ENCODE measurements around the gene SERINC1.

Gene SERINC1

DNA sequence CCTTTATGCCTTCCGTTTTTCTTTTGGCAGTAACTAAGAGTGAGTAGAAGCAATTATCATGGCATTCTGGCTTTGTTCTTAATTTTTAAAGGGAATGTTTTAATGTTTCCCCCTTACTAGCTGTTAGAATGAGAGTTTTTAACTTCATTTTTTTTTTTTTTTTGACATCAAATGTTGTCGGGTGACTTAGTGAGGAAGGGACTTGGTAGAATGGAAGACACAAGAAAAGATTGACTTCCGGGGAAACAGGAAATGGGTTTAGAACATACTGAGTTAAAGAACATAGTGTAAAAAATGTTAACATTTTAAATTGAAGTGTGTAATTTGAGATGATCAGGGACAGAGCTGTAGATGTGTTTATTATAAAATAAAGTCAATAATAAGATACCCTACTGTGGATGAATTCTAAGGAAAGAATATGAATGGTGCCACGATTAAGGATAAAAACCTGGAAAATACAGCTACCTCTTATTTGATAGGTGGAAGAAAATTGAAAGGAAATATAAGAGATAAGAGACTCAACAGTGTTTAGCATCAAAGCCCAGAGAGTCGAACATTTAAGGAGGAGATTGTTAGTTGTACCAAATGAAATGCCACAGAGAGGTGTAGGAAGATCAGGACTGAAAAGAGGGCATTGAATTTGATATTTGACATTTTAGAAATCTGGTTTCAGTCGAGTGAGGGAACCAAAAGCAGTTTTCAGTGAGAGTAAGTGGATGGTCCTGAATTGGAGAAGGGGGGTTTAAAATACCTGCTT lies 62.7 kb downstream of the SERINC1 start:
- peaks cover 57% of the 10 kb centered on the region for H3K79me2 ChIP-seq (ENCODE audit: control insufficient read depth, insufficient read depth, low read length, unreplicated experiment)
- no peak overlapping the region for H3K27ac ChIP-seq (ENCODE audit: low read depth, low read length)
- H3K4me3 ChIP-seq (ENCODE audit: low read depth, low read length): no peak overlapping the region

DNA sequence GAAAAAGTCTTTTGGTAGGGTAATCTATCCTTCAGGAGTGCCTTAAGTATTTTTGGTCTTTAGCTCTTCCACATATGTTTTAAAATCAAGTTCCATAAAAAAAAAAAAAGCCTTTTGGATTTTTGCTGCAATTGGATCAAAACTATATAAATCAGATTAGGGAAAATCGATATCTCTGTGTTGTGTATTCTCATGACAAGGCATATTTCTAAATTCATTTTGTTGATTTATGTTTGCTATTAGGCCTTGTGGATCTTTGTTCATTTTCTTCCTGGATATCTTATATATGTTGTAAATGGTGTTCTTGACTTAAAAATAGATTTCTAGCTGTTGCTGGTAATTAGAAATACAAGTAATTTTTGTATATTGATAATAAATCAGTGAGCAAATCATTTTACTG lies 63.4 kb downstream of the SERINC1 start:
- Histone ChIP-seq H3K36me3 (ENCODE audit: insufficient read depth, low read length) (peaks cover 11% of the 10 kb centered on the region), H3K4me1 (ENCODE audit: control insufficient read depth, insufficient read depth, low read length, unreplicated experiment) (peaks cover 7% of the 10 kb centered on the region), H3K27ac (ENCODE audit: low read depth, low read length) (no peak overlapping the region), H3K79me2 (ENCODE audit: control insufficient read depth, insufficient read depth, low read length, unreplicated experiment) (peaks cover 62% of the 10 kb centered on the region), H3K4me3 (ENCODE audit: low read depth, low read length) (no peak overlapping the region), H2AFZ (ENCODE audit: low read length, unreplicated experiment) (no peak overlapping the region), H3K27me3 (ENCODE audit: insufficient read depth, low read length) (no peaks in the 10 kb centered on the region)

More for the DNA sequence above, 62.7 kb downstream of the SERINC1 start:
- peaks cover 7% of the 10 kb centered on the region for H3K4me1 ChIP-seq (ENCODE audit: control insufficient read depth, insufficient read depth, low read length, unreplicated experiment)
- no peaks in the 10 kb centered on the region for H3K27me3 ChIP-seq (ENCODE audit: insufficient read depth, low read length)
- H3K36me3 ChIP-seq (ENCODE audit: insufficient read depth, low read length): peaks cover 11% of the 10 kb centered on the region
- peak overlapping the region; percentile 15 for H2AFZ ChIP-seq (ENCODE audit: low read length, unreplicated experiment)

DNA sequence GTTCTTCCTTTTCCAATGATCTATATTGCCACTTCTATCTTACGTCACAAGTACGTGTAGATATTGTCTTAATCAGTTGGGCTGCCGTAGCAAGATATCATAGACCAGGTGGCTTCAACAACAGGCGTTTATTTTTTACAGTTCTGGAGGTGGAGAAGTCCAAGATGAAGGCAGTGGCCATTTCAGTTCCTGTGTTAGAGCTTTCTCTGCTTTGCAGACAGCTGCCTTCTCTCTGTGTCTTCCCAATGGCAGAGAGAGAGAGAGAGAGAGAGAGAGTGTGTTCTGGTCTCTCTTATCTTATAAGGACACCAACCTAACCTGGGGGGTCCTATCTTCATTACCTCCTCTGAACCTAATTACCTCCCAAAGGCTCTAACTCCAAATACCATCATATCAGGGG lies 63.9 kb downstream of the SERINC1 start:
- Histone ChIP-seq H2AFZ (ENCODE audit: low read length, unreplicated experiment) (no peak overlapping the region), H3K79me2 (ENCODE audit: control insufficient read depth, insufficient read depth, low read length, unreplicated experiment) (peaks cover 64% of the 10 kb centered on the region), H3K27me3 (ENCODE audit: insufficient read depth, low read length) (no peaks in the 10 kb centered on the region), H3K4me3 (ENCODE audit: low read depth, low read length) (no peak overlapping the region), H3K36me3 (ENCODE audit: insufficient read depth, low read length) (peaks cover 11% of the 10 kb centered on the region), H3K27ac (ENCODE audit: low read depth, low read length) (no peak overlapping the region), H3K4me1 (ENCODE audit: control insufficient read depth, insufficient read depth, low read length, unreplicated experiment) (peaks cover 7% of the 10 kb centered on the region)

- Histone ChIP-seq H2AFZ (ENCODE audit: low read length, unreplicated experiment) (no peak overlapping the region), H3K36me3 (ENCODE audit: insufficient read depth, low read length) (peaks cover 6% of the 10 kb centered on the region; the same call in 1 of the 2 replicates), H3K27ac (ENCODE audit: low read depth, low read length) (no peak overlapping the region), H3K27me3 (ENCODE audit: insufficient read depth, low read length) (no peaks in the 10 kb centered on the region), H3K4me3 (ENCODE audit: low read depth, low read length) (no peak overlapping the region), H3K79me2 (ENCODE audit: control insufficient read depth, insufficient read depth, low read length, unreplicated experiment) (peaks cover 70% of the 10 kb centered on the region), H3K4me1 (ENCODE audit: control insufficient read depth, insufficient read depth, low read length, unreplicated experiment) (peaks cover 10% of the 10 kb centered on the region)
Measured at GRCh38 chr6:122406187-122406586, 65.4 kb downstream of the SERINC1 start.

- peaks cover 17% of the 10 kb centered on the region for H3K4me1 ChIP-seq (ENCODE audit: control insufficient read depth, insufficient read depth, low read length, unreplicated experiment)
- H3K4me3 ChIP-seq (ENCODE audit: low read depth, low read length): no peak overlapping the region
- H3K36me3 ChIP-seq (ENCODE audit: insufficient read depth, low read length): peaks cover 6% of the 10 kb centered on the region; the same call in 1 of the 2 replicates
- H3K27me3 ChIP-seq (ENCODE audit: insufficient read depth, low read length): no peaks in the 10 kb centered on the region
- peaks cover 74% of the 10 kb centered on the region for H3K79me2 ChIP-seq (ENCODE audit: control insufficient read depth, insufficient read depth, low read length, unreplicated experiment)
- H2AFZ ChIP-seq (ENCODE audit: low read length, unreplicated experiment): no peak overlapping the region
- no peak overlapping the region for H3K27ac ChIP-seq (ENCODE audit: low read depth, low read length)
Measured at GRCh38 chr6:122405417-122405816, 66.2 kb downstream of the SERINC1 start.

DNA sequence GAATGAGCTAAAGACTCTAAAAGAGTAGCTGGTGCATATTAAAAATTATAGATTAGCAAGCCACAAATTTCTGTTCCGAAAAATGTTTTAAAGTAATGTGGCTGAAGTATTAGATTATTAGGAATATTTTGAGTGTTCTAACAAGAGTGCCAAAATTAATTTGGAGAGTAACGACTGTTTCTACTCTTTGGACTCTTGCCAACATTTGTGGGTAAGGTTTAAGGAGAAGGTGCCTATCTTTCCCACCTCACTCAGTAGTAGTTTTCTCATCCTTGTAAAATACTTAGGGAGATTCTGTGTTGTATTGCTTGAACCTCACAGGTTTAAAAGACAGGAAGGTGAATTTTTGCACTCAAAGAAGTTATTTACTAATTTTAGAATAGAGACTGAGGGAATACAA lies 67.2 kb downstream of the SERINC1 start:
- no peaks in the 10 kb centered on the region for H3K27me3 ChIP-seq (ENCODE audit: insufficient read depth, low read length)
- H3K4me3 ChIP-seq (ENCODE audit: low read depth, low read length): no peak overlapping the region
- H3K36me3 ChIP-seq (ENCODE audit: insufficient read depth, low read length): peaks cover 6% of the 10 kb centered on the region; the same call in 1 of the 2 replicates
- H3K4me1 ChIP-seq (ENCODE audit: control insufficient read depth, insufficient read depth, low read length, unreplicated experiment): peaks cover 15% of the 10 kb centered on the region
- no peak overlapping the region for H2AFZ ChIP-seq (ENCODE audit: low read length, unreplicated experiment)
- H3K79me2 ChIP-seq (ENCODE audit: control insufficient read depth, insufficient read depth, low read length, unreplicated experiment): peaks cover 81% of the 10 kb centered on the region
- H3K27ac ChIP-seq (ENCODE audit: low read depth, low read length): no peak overlapping the region

GRCh38 chr6:122401104-122401503 lies 70.5 kb downstream of the SERINC1 start:
- no peak overlapping the region for H2AFZ ChIP-seq (ENCODE audit: low read length, unreplicated experiment)
- H3K4me3 ChIP-seq (ENCODE audit: low read depth, low read length): peak overlapping the region; percentile 96
- H3K79me2 ChIP-seq (ENCODE audit: control insufficient read depth, insufficient read depth, low read length, unreplicated experiment): peaks cover 55% of the 10 kb centered on the region
- no peak overlapping the region for H3K27ac ChIP-seq (ENCODE audit: low read depth, low read length)
- no peaks in the 10 kb centered on the region for H3K36me3 ChIP-seq (ENCODE audit: insufficient read depth, low read length)
- no peaks in the 10 kb centered on the region for H3K27me3 ChIP-seq (ENCODE audit: insufficient read depth, low read length)
- H3K4me1 ChIP-seq (ENCODE audit: control insufficient read depth, insufficient read depth, low read length, unreplicated experiment): peaks cover 17% of the 10 kb centered on the region

- Histone ChIP-seq H2AFZ (ENCODE audit: low read length, unreplicated experiment) (no peak overlapping the region), H3K79me2 (ENCODE audit: control insufficient read depth, insufficient read depth, low read length, unreplicated experiment) (peaks cover 50% of the 10 kb centered on the region), H3K4me3 (ENCODE audit: low read depth, low read length) (peak overlapping the region; percentile 96), H3K27ac (ENCODE audit: low read depth, low read length) (no peak overlapping the region), H3K27me3 (ENCODE audit: insufficient read depth, low read length) (no peaks in the 10 kb centered on the region), H3K36me3 (ENCODE audit: insufficient read depth, low read length) (no peaks in the 10 kb centered on the region), H3K4me1 (ENCODE audit: control insufficient read depth, insufficient read depth, low read length, unreplicated experiment) (peaks cover 17% of the 10 kb centered on the region)
Measured at GRCh38 chr6:122400462-122401089, 71.0 kb downstream of the SERINC1 start.

- Histone ChIP-seq H2AFZ (ENCODE audit: low read length, unreplicated experiment) (peak overlapping the region; percentile 99), H3K4me1 (ENCODE audit: control insufficient read depth, insufficient read depth, low read length, unreplicated experiment) (peaks cover 17% of the 10 kb centered on the region), H3K27ac (ENCODE audit: low read depth, low read length) (peak overlapping the region; percentile 27; the same call in 1 of the 2 replicates), H3K27me3 (ENCODE audit: insufficient read depth, low read length) (no peaks in the 10 kb centered on the region), H3K4me3 (ENCODE audit: low read depth, low read length) (peak overlapping the region; percentile 96), H3K36me3 (ENCODE audit: insufficient read depth, low read length) (no peaks in the 10 kb centered on the region), H3K79me2 (ENCODE audit: control insufficient read depth, insufficient read depth, low read length, unreplicated experiment) (peaks cover 49% of the 10 kb centered on the region)
Measured at GRCh38 chr6:122400121-122400450, 71.5 kb downstream of the SERINC1 start.

- peaks cover 43% of the 10 kb centered on the region for H3K79me2 ChIP-seq (ENCODE audit: control insufficient read depth, insufficient read depth, low read length, unreplicated experiment)
- H3K4me1 ChIP-seq (ENCODE audit: control insufficient read depth, insufficient read depth, low read length, unreplicated experiment): peaks cover 17% of the 10 kb centered on the region
- peak within 1 kb of the TSS; percentile 96 for H3K4me3 ChIP-seq (ENCODE audit: low read depth, low read length)
- H2AFZ ChIP-seq (ENCODE audit: low read length, unreplicated experiment): peak within 1 kb of the TSS; percentile 99
- H3K27me3 ChIP-seq (ENCODE audit: insufficient read depth, low read length): no peaks in the 10 kb centered on the region
- H3K27ac ChIP-seq (ENCODE audit: low read depth, low read length): peak within 1 kb of the TSS; percentile 71
- H3K36me3 ChIP-seq (ENCODE audit: insufficient read depth, low read length): no peaks in the 10 kb centered on the region
Measured at GRCh38 chr6:122399348-122400120, 72.1 kb downstream of the SERINC1 start, which contains the start of gene HSF2. HSF2 (plus strand) TSS chr6:122399652; CDS start chr6:122399738, 86 bp downstream.
